Sigmoid colon (tissue), 7 donors: ENCODE results near the gene TMEM89. TPM values are rescaled to one million over a fixed set of nuclear protein-coding genes. Genes with fewer than 3 reads are reported as not detected.

Experiments used
- DNase-seq: peaks from one replicate; pipeline ENCODE4 v3.0.0-alpha.2; 2019
- H3K27ac ChIP-seq, 4 donors: fragments of 200-600 bp; sonication (generic); one replicate each; pipeline ENCODE4 v1.5.1; 2016 to 2019; ENCODE audit warnings: mild to moderate bottlenecking in 1 of 4
- H3K27me3 ChIP-seq, 3 donors: fragments of 200-600 bp; sonication (generic); one replicate each; pipeline ENCODE4 v1.5.1; 2019; ENCODE audit warnings: mild to moderate bottlenecking in 1 of 3
- H3K36me3 ChIP-seq, 4 donors: fragments of 200-600 bp; sonication (generic); one replicate each; pipeline ENCODE4 v1.5.1; 2016 to 2019
- H3K4me1 ChIP-seq, 4 donors: fragments of 200-600 bp; sonication (generic); one replicate each; pipeline ENCODE4 v1.5.1; 2017 to 2019
- H3K4me3 ChIP-seq, 4 donors: fragments of 200-600 bp; sonication (generic); one replicate each; pipeline ENCODE4 v1.5.1; 2017 to 2019; ENCODE audit warnings: mild to moderate bottlenecking in 2 of 4, moderate library complexity in 1 of 4
- H3K9me3 ChIP-seq, 4 donors: fragments of 200-600 bp in 3 of 4; sonication (generic) in 3 of 4; one replicate each; pipeline versions ENCODE4 v1.5.1 to v1.6.1; 2013 to 2019
- EP300 ChIP-seq, 4 donors: sonication (generic); formaldehyde crosslinking; IDR thresholded peaks; one replicate each; pipeline ENCODE4 v1.6.1; 2017; ENCODE audit warnings: antibody characterized with exemption in 4 of 4
- POLR2A ChIP-seq, 2 donors: fragments of 450-650 bp; IDR thresholded peaks; one replicate each; pipeline ENCODE4 v1.6.1; 2016; ENCODE audit warnings: antibody characterized with exemption in 2 of 2, mild to moderate bottlenecking in 2 of 2, moderate library complexity in 2 of 2
- POLR2AphosphoS5 ChIP-seq, 4 donors: sonication (generic); formaldehyde crosslinking; IDR thresholded peaks; one replicate each; pipeline ENCODE4 v1.6.1; 2017; ENCODE audit warnings: antibody characterized with exemption in 4 of 4
- WGBS, 2 donors: extraction: QIAGEN DNeasy Blood & Tissue Kit; methylation state at CpG; one replicate each; pipeline ENCODE4 v1.1.7; 2013; 5-methylcytosine and 5-hydroxymethylcytosine counted together
- intact Hi-C: fragments of 100-400 bp; cut with DNase I; formaldehyde crosslinking; loops from one replicate; pipeline ENCODE4 v1.15.1; 2023
- polyA plus RNA-seq, 3 donors: library from polyadenylated mRNA; stranded (reverse); fragments of 200-250 nt; gene quantifications; one replicate each; pipeline ENCODE4 v1.2.3, GENCODE V29; 2013
- total RNA-seq, 4 donors: library from RNA; depleted of rRNA; stranded (reverse); fragments of >200 nt; gene quantifications; one replicate each; pipeline ENCODE4 v1.1.0, GENCODE V29; 2016
- TF ChIP-seq, protein P1 (sequence below), 4 experiments: fragments of 450-650 bp in 3 of 4; fragments of 200-600 bp in 1 of 4; IDR thresholded peaks; one replicate each; pipeline ENCODE4 v1.5.1; 2016 to 2019; ENCODE audit warnings: antibody characterized with exemption in 4 of 4, mild to moderate bottlenecking in 3 of 4, moderate library complexity in 2 of 4
- donor health status: healthy with polysubstance abuse.
- donor health status: Bipolar disorder and iron deficiency.
- donor health status: healthy.

TMEM89 gene
- total and polyA plus RNA-seq, 7 donors, result 1.2 TPM; not detected in 6

DNA sequence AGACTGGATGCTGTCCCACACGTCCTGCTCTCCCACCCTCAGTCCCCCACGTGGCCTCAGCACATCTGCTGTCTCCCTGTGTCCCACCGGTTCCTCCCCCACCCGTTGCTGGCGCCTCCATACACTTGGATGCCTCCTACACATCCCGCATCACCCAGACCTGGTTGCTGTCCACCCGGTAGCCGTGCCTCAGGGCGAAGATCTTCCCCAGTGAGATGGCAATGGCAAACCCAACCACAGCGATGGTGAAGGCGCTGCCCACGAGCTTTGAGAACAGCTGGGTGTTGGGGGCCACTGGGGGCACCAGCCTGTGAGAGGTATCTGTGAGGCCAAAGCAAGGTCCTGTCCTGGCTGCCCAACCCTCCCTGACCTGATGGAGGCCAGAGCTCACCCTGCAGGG is 9.3 kb upstream of the TMEM89 start:
- Histone ChIP-seq H3K4me1 (peaks cover 0 to 19% (median 13%) of the 10 kb centered on the region in 4 donors), H3K27me3 (no peaks in the 10 kb centered on the region), H3K9me3 (no peaks in the 10 kb centered on the region), H3K36me3 (peaks cover 8 to 53% (median 25%) of the 10 kb centered on the region in 4 donors), H3K4me3 (no peak overlapping the region), H3K27ac (no peak overlapping the region)
- 92 to 94% methylated on average over 12 of the region's 12 CpGs for WGBS, 2 donors
- no peak for DNase-seq
- intact Hi-C loops, result no loop called here
- no peak for TF ChIP-seq EP300 (IDR thresholded peaks at IDR 0.05)
- no peak for TF ChIP-seq POLR2AphosphoS5 (IDR thresholded peaks at IDR 0.05)
- TF ChIP-seq POLR2A (IDR thresholded peaks at IDR 0.05), result no peak
- TF ChIP-seq, protein P1, sequence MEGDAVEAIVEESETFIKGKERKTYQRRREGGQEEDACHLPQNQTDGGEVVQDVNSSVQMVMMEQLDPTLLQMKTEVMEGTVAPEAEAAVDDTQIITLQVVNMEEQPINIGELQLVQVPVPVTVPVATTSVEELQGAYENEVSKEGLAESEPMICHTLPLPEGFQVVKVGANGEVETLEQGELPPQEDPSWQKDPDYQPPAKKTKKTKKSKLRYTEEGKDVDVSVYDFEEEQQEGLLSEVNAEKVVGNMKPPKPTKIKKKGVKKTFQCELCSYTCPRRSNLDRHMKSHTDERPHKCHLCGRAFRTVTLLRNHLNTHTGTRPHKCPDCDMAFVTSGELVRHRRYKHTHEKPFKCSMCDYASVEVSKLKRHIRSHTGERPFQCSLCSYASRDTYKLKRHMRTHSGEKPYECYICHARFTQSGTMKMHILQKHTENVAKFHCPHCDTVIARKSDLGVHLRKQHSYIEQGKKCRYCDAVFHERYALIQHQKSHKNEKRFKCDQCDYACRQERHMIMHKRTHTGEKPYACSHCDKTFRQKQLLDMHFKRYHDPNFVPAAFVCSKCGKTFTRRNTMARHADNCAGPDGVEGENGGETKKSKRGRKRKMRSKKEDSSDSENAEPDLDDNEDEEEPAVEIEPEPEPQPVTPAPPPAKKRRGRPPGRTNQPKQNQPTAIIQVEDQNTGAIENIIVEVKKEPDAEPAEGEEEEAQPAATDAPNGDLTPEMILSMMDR (IDR thresholded peaks at IDR 0.05), result no peak

DNA sequence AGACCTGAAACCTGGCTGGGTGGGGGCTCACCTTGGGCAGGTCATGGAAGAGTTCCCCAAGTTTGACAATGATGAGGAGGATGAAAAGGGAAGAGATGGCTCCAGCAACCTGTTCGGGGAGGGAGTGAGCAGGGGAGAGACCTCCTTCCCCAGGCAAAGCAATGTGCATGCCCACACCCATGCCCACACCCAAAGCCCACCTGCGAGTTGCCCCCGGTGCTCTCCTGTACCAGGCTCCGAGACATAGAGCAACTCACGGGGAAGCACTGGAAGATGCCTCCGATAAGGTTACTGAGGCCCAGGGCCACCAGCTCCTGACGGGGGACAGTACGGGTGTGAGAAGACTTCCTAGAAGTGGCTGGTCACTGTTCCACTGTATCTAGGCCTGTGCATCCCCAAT is 8.8 kb upstream of the TMEM89 start:
- H3K4me1 ChIP-seq, result peaks cover 0 to 16% (median 11%) of the 10 kb centered on the region in 4 donors

DNA sequence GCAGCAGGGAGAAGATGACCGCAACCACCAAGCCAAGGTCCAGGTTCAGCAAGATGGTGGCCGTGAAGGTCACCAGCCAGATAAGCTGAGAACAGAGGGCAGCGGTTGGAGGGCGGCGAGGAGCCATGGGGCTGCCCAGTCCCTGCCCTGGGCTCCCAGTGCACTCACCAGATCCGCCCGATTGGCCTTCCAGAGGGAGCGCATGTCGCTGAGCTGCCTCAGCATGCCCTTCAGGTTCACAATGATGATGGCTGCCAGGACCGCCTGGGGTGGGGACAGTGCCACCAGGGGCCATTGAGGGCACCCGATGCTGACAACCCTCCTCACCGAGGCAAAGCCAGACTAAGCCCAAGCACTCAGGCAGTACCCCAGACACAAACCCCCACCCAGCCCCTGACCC is 8.3 kb upstream of the TMEM89 start:
- Histone ChIP-seq H3K9me3 (no peaks in the 10 kb centered on the region), H3K4me3 (no peak overlapping the region), H3K27ac (no peak overlapping the region), H3K27me3 (no peaks in the 10 kb centered on the region), H3K4me1 (peaks cover 0 to 13% (median 11%) of the 10 kb centered on the region in 4 donors), H3K36me3 (peaks cover 8 to 61% (median 27%) of the 10 kb centered on the region in 4 donors)
- WGBS, 2 donors, result 96% methylated on average over 12 of the region's 12 CpGs
- DNase-seq, result no peak
- intact Hi-C loops, result no loop called here
- TF ChIP-seq EP300 (IDR thresholded peaks at IDR 0.05) (no peak), POLR2AphosphoS5 (IDR thresholded peaks at IDR 0.05) (no peak), POLR2A (IDR thresholded peaks at IDR 0.05) (no peak)
- TF ChIP-seq, protein P1 (IDR thresholded peaks at IDR 0.05), result no peak

More for the DNA sequence above, 8.8 kb upstream of the TMEM89 start:
- Histone ChIP-seq H3K27ac (no peak overlapping the region), H3K27me3 (no peaks in the 10 kb centered on the region), H3K36me3 (peaks cover 8 to 57% (median 27%) of the 10 kb centered on the region in 4 donors), H3K9me3 (no peaks in the 10 kb centered on the region), H3K4me3 (no peak overlapping the region)
- TF ChIP-seq, protein P1 (IDR thresholded peaks at IDR 0.05), result no peak
- no peak for TF ChIP-seq EP300 (IDR thresholded peaks at IDR 0.05)
- TF ChIP-seq POLR2AphosphoS5 (IDR thresholded peaks at IDR 0.05), result no peak
- no peak for TF ChIP-seq POLR2A (IDR thresholded peaks at IDR 0.05)
- WGBS, 2 donors, result 97% methylated on average over 8 of the region's 8 CpGs
- no peak for DNase-seq
- intact Hi-C loops, result no loop called here

DNA sequence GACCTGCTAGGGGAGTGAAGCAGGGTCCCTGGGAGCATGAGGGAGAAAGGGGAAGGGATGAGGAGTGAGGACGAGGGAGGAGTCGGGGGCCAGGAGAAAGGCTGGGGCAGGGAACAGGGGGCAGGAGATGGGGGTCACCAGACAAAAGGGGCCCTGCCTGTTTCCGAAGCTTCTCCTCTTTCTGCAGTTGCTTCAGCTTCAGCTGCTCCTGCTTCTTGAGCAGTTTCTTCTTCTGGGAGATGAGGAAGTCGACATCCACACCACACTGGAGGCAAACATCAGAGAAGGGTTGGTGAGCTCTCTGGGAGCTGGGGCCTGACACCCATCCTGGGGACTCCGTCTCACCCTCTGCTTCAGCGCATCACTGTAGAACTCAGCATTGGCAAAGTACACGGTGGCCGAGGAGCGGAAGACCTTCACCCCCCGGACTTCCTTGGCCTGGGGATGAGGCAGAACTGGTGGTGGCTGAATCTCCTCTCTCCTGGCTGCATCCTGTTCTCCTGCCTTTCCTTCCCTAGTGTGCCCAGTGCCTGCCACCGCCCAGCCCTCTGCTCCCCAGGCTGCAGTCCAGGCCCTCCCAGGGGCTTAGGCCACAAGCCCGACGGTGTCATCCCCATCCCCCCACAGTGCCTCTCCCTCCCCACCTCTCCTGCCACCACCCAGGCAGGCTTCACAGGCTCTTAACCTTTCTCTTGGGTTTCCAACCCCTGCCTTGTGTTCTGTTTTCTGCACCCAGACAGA is 6.9 kb upstream of the TMEM89 start:
- Histone ChIP-seq H3K4me1 (no peaks in the 10 kb centered on the region), H3K27ac (no peak overlapping the region), H3K27me3 (no peaks in the 10 kb centered on the region), H3K9me3 (no peaks in the 10 kb centered on the region), H3K36me3 (peaks cover 8 to 61% (median 27%) of the 10 kb centered on the region in 4 donors), H3K4me3 (no peak overlapping the region)
- no peak for DNase-seq
- intact Hi-C loops, result no loop called here
- TF ChIP-seq POLR2A (IDR thresholded peaks at IDR 0.05) (no peak), POLR2AphosphoS5 (IDR thresholded peaks at IDR 0.05) (no peak), EP300 (IDR thresholded peaks at IDR 0.05) (no peak)
- TF ChIP-seq, protein P1 (IDR thresholded peaks at IDR 0.05), result no peak
- WGBS, 2 donors, result 85 to 86% methylated on average over 13 of the region's 13 CpGs
